ENCODE results near the gene PCDHB15.

- TF ChIP-seq EZH2 (IDR thresholded peaks at IDR 0.05; ENCODE audit: insufficient read depth, poor library complexity, severe bottlenecking) (no peak), EZH2phosphoT487 (IDR thresholded peaks at IDR 0.05; ENCODE audit: insufficient read depth, low read depth) (no peak)
Observed at GRCh38 chr5:141258464-141258863, 13.3 kb downstream of the PCDHB15 start.

Measured in GM23248 (cell line).